IPS-18a (cell line): ENCODE data around the gene ASB18.

ENCODE experiments used
- H3K27ac ChIP-seq: one replicate; pipeline ENCODE4 v1.5.1; 2013; ENCODE audit warnings: low read length
- H3K27me3 ChIP-seq: one replicate; pipeline ENCODE4 v1.6.1; 2013; ENCODE audit warnings: mild to moderate bottlenecking, low read length; ENCODE audit not compliant: control insufficient read depth, insufficient read depth
- H3K36me3 ChIP-seq: one replicate; pipeline ENCODE4 v1.6.1; 2013; ENCODE audit warnings: low read depth, low read length; ENCODE audit not compliant: control insufficient read depth
- H3K4me1 ChIP-seq: one replicate; pipeline ENCODE4 v1.6.1; 2013; ENCODE audit warnings: low read depth, low read length; ENCODE audit not compliant: control insufficient read depth
- H3K4me3 ChIP-seq: one replicate; pipeline ENCODE4 v1.5.1; 2013; ENCODE audit warnings: low read length
- H3K9ac ChIP-seq: one replicate; pipeline ENCODE4 v1.6.1; 2013; ENCODE audit warnings: mild to moderate bottlenecking, low read length, moderate library complexity
- H3K9me3 ChIP-seq: one replicate; pipeline ENCODE4 v1.6.1; 2013; ENCODE audit warnings: low read depth, low read length; ENCODE audit not compliant: control insufficient read depth

ASB18 gene

GRCh38 chr2:236156860-236157194, 107.4 kb downstream of the ASB18 start:
- no peak overlapping the region for H3K9ac ChIP-seq
- H3K4me1 ChIP-seq: peaks cover 20% of the 10 kb centered on the region
- no peak overlapping the region for H3K27ac ChIP-seq
- no peak overlapping the region for H3K4me3 ChIP-seq
- H3K36me3 ChIP-seq: no peaks in the 10 kb centered on the region
- peaks cover 3% of the 10 kb centered on the region for H3K9me3 ChIP-seq
- H3K27me3 ChIP-seq: peaks cover 76% of the 10 kb centered on the region

GRCh38 chr2:236156095-236156859, 107.9 kb downstream of the ASB18 start:
- Histone ChIP-seq H3K4me1 (peaks cover 20% of the 10 kb centered on the region), H3K9me3 (peaks cover 3% of the 10 kb centered on the region), H3K9ac (no peak overlapping the region), H3K36me3 (no peaks in the 10 kb centered on the region), H3K27me3 (peaks cover 70% of the 10 kb centered on the region), H3K27ac (no peak overlapping the region), H3K4me3 (no peak overlapping the region)

GRCh38 chr2:236155406-236155805, 108.8 kb downstream of the ASB18 start:
- Histone ChIP-seq H3K9ac (no peak overlapping the region), H3K9me3 (peaks cover 3% of the 10 kb centered on the region), H3K27me3 (peaks cover 61% of the 10 kb centered on the region), H3K36me3 (no peaks in the 10 kb centered on the region), H3K4me1 (peaks cover 12% of the 10 kb centered on the region), H3K4me3 (no peak overlapping the region), H3K27ac (no peak overlapping the region)

GRCh38 chr2:236146436-236146835, 117.8 kb downstream of the ASB18 start:
- H3K4me1 ChIP-seq: peaks cover 5% of the 10 kb centered on the region
- H3K9me3 ChIP-seq: no peaks in the 10 kb centered on the region
- no peak overlapping the region for H3K9ac ChIP-seq
- H3K36me3 ChIP-seq: no peaks in the 10 kb centered on the region
- no peak overlapping the region for H3K27ac ChIP-seq
- H3K4me3 ChIP-seq: no peak overlapping the region
- H3K27me3 ChIP-seq: no peaks in the 10 kb centered on the region

GRCh38 chr2:236143811-236144210, 120.4 kb downstream of the ASB18 start:
- Histone ChIP-seq H3K36me3 (no peaks in the 10 kb centered on the region), H3K9ac (no peak overlapping the region), H3K27ac (no peak overlapping the region), H3K9me3 (no peaks in the 10 kb centered on the region), H3K4me1 (peaks cover 8% of the 10 kb centered on the region), H3K4me3 (no peak overlapping the region), H3K27me3 (no peaks in the 10 kb centered on the region)
